ENCODE results near the gene ANK3.

DNA sequence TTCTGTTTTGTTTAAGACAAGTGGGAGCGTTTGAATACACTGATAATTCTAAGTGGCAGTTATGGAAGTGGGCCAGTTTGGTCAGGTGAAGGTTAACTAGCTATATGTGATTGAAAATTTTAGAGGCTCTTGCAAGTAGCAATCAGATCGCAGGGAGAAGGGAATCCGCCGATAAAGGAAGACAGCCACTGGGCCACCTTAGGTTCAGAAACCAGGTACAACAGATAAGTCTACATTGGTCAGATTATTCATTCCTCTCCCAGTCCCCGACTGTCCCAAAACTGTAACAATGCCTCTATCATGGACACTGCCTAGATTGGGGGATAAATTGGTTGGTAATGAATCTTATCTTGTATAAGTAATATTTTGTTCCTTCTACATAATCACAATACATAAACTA, 8.9 kb downstream of the ANK3 start:
- TF ChIP-seq, protein P1, sequence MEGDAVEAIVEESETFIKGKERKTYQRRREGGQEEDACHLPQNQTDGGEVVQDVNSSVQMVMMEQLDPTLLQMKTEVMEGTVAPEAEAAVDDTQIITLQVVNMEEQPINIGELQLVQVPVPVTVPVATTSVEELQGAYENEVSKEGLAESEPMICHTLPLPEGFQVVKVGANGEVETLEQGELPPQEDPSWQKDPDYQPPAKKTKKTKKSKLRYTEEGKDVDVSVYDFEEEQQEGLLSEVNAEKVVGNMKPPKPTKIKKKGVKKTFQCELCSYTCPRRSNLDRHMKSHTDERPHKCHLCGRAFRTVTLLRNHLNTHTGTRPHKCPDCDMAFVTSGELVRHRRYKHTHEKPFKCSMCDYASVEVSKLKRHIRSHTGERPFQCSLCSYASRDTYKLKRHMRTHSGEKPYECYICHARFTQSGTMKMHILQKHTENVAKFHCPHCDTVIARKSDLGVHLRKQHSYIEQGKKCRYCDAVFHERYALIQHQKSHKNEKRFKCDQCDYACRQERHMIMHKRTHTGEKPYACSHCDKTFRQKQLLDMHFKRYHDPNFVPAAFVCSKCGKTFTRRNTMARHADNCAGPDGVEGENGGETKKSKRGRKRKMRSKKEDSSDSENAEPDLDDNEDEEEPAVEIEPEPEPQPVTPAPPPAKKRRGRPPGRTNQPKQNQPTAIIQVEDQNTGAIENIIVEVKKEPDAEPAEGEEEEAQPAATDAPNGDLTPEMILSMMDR (IDR thresholded peaks at IDR 0.05; ENCODE audit: extremely low read depth in 1 of 2, insufficient read depth in 1 of 2, low read depth in 1 of 2, low read length in 2 of 2), result no peak
- TF ChIP-seq MAX (IDR thresholded peaks at IDR 0.05; ENCODE audit: insufficient read depth, insufficient read length) (no peak), EZH2 (IDR thresholded peaks at IDR 0.05; ENCODE audit: borderline replicate concordance, low read depth, low read length, severe bottlenecking) (no peak), MYC (IDR thresholded peaks at IDR 0.05; ENCODE audit: low read depth, low read length) (no peak)
